Ovary (tissue), 3 donors: ENCODE results near the gene ATP4B.

Experiments used
- EP300 ChIP-seq: sonication (generic); formaldehyde crosslinking; IDR thresholded peaks from one replicate; pipeline ENCODE4 v1.6.1; 2017; ENCODE audit warnings: antibody characterized with exemption
- POLR2A ChIP-seq: fragments of 450-650 bp; IDR thresholded peaks from one replicate; pipeline ENCODE4 v1.6.1; 2017; ENCODE audit warnings: antibody characterized with exemption, mild to moderate bottlenecking, moderate library complexity
- TF ChIP-seq, protein P1 (sequence below), 3 donors: fragments of 450-650 bp in 2 of 3; fragments of 200-600 bp in 1 of 3; IDR thresholded peaks; one replicate each; pipeline versions ENCODE4 v1.5.1 to v1.8.0; 2016 to 2022; ENCODE audit warnings: antibody characterized with exemption in 3 of 3, mild to moderate bottlenecking in 1 of 3
- donor health status: DM: no; HTN: no; CAD: no.

GRCh38 chr13:113604186-113604585 is 53.8 kb downstream of the ATP4B start:
- TF ChIP-seq POLR2A (no peak), EP300 (no peak)
- TF ChIP-seq, protein P1, sequence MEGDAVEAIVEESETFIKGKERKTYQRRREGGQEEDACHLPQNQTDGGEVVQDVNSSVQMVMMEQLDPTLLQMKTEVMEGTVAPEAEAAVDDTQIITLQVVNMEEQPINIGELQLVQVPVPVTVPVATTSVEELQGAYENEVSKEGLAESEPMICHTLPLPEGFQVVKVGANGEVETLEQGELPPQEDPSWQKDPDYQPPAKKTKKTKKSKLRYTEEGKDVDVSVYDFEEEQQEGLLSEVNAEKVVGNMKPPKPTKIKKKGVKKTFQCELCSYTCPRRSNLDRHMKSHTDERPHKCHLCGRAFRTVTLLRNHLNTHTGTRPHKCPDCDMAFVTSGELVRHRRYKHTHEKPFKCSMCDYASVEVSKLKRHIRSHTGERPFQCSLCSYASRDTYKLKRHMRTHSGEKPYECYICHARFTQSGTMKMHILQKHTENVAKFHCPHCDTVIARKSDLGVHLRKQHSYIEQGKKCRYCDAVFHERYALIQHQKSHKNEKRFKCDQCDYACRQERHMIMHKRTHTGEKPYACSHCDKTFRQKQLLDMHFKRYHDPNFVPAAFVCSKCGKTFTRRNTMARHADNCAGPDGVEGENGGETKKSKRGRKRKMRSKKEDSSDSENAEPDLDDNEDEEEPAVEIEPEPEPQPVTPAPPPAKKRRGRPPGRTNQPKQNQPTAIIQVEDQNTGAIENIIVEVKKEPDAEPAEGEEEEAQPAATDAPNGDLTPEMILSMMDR (IDR thresholded peaks at IDR 0.05) = no peak
